Stimulated activated memory B cell treated with anti-CD40 and anti-IgM and Interleukin-4, amounts not matched to agents 10 μg/mL and 1 μg/mL and 100 μg/mL, for 72 hours (primary cell): ENCODE results near the gene GP2.

Source experiments
- ATAC-seq: fragments of 150-1000 bp; cut with Tn5 transposase; 2 replicates; pipeline ENCODE4 v1.10.0; 2021
- H3K27ac Mint-ChIP-seq: one replicate; pipeline ENCODE4 v1.8.0; 2022; ENCODE audit warnings: mild to moderate bottlenecking, mixed read lengths
- H3K27me3 Mint-ChIP-seq: one replicate; pipeline ENCODE4 v1.8.0; 2022; ENCODE audit warnings: mixed read lengths
- H3K36me3 Mint-ChIP-seq: one replicate; pipeline ENCODE4 v1.8.0; 2022; ENCODE audit warnings: mixed read lengths
- H3K4me1 Mint-ChIP-seq: one replicate; pipeline ENCODE4 v1.8.0; 2022; ENCODE audit warnings: mixed read lengths
- H3K4me3 Mint-ChIP-seq: one replicate; pipeline ENCODE4 v1.8.0; 2022; ENCODE audit warnings: mild to moderate bottlenecking, moderate library complexity, mixed read lengths
- H3K9me3 Mint-ChIP-seq: one replicate; pipeline ENCODE4 v1.8.0; 2022; ENCODE audit warnings: mixed read lengths

GP2 gene

DNA sequence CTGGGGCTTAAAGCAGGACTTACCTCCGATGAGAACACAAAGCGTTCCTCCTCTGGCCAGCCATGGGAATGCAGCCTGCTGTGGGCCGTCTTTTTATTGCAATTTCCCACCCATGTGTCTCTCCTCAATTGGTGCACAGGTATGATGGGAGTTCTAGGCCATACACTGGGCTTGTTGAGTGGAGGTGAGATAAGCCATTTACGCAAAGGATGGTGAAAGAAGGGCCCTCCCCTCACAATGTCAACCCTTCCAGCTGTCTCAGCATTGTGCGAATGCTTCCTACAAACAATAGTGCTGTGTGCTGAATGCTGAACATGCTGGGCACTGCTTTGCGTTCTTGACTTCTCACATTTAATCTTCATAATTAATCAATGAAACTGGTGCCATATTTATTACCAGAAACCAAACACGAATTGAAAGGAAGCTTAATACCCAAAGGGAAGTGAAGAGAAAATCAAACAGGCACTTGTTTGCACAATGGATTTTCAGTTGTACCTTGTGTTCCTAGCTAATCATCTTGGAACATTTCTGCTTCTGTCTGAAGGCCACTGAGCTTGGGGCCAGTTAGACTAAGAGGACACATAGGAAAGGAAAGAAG lies at the start of gene GP2:
GP2 (minus strand) TSS at position 70 of the 598 bp plus-strand sequence. CDS start 1,082 bp downstream, outside the sequence.
- Mint-ChIP-seq H3K36me3 (no peaks in the 10 kb centered on the region), H3K9me3 (peaks cover 5% of the 10 kb centered on the region), H3K27ac (no peak within 1 kb of the TSS), H3K4me3 (no peak within 1 kb of the TSS), H3K27me3 (peaks cover 14% of the 10 kb centered on the region), H3K4me1 (no peaks in the 10 kb centered on the region)
- no peak for ATAC-seq

DNA sequence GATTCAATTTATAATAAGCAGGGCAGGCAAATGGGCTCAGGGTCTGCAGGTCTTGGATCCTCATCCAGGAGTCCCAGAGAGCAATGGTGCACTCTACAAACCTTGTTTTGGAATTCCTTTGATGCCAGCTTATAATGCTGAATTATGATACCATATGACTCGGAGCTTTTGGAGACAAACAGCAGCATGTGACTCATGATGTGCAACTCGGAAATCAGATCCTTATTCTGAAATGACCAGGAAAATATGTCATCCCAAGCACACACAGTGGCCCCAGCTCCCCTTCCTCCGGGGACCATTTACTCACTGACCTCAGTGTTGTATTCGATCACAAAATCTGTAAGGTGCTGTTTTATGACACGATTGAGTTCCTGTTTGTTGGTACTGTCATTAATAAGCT lies 45.4 kb upstream of the GP2 start:
- ATAC-seq = no peak
- Mint-ChIP-seq H3K9me3 (no peaks in the 10 kb centered on the region), H3K36me3 (no peaks in the 10 kb centered on the region), H3K4me1 (no peaks in the 10 kb centered on the region), H3K27ac (no peak overlapping the region), H3K4me3 (no peak overlapping the region), H3K27me3 (peaks cover 7% of the 10 kb centered on the region)

DNA sequence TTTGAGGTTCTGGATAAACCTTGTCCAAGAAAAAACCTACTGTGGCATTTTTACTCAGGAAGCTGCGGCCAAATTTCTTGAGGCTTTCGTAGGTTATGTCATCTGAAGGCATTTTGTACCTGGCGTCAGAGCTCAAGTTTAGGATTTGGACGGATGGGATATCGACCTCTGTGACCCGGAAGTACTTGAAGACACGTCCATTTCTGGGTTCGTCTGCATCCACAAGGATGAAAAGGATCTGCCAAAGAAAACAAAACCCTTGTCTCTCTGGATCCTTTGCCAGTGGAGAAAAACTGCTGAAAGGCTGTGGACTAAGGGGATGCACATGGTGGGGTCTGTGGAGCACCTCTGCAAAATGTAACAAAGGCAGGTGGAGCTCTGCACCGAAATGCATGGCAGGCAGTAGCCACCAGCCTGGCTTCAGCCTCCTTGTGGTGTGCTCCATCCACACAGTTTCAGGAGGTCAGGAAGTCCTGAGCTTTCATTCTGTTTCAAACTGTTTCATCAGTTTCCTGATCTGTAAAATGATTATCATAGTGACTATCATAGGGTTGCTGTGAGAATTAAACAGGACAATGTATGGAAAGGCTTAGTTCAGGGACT lies 42.2 kb upstream of the GP2 start:
- H3K27ac Mint-ChIP-seq = no peak overlapping the region
- no peak overlapping the region for H3K4me3 Mint-ChIP-seq
- ATAC-seq = no peak
- H3K4me1 Mint-ChIP-seq = no peaks in the 10 kb centered on the region
- H3K9me3 Mint-ChIP-seq = no peaks in the 10 kb centered on the region
- H3K27me3 Mint-ChIP-seq = peaks cover 19% of the 10 kb centered on the region
- H3K36me3 Mint-ChIP-seq = no peaks in the 10 kb centered on the region

DNA sequence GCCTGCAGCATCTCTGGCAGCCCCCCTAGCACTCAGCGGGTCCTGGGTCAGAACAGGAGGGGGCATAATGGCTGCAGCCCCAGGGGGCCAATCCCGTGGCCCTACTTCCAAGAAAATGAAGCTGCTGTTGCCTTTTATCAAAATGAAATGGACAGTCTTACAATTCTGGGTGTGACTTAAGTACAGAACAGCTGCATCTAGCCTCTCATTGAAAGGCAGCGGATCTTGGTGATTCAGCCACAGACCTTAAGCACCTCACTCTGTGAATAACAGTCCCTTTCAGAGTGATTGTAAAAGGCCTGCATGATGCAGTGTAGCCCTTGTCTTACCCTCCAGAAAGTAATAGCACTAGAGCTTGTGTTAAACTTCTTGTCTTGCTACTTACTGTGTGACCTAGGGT lies 36.7 kb upstream of the GP2 start:
- H3K9me3 Mint-ChIP-seq = no peaks in the 10 kb centered on the region
- ATAC-seq = no peak
- no peak overlapping the region for H3K4me3 Mint-ChIP-seq
- peaks cover 19% of the 10 kb centered on the region for H3K27me3 Mint-ChIP-seq
- no peaks in the 10 kb centered on the region for H3K36me3 Mint-ChIP-seq
- H3K27ac Mint-ChIP-seq = no peak overlapping the region
- no peaks in the 10 kb centered on the region for H3K4me1 Mint-ChIP-seq

DNA sequence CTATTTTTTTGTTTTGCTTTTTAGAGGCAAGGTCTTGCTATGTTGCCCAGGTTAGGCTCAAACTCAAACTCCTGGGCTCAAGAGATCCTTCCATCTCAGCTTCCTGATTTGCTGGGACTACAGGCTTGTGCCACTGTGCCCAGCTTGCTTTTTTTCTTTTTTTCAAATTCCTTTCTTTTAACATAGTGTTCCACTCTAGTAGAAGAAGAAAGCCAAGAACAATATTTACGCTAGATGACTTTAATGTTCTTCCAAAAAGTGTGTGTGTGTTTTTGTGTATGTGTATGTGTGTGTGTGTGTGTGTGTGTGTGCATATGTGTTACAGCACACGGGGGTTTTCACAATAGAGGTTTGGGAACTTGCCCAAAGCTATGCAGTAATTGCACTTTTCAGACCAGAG lies 35.9 kb upstream of the GP2 start:
- no peaks in the 10 kb centered on the region for H3K4me1 Mint-ChIP-seq
- no peaks in the 10 kb centered on the region for H3K9me3 Mint-ChIP-seq
- H3K27ac Mint-ChIP-seq = no peak overlapping the region
- peaks cover 17% of the 10 kb centered on the region for H3K27me3 Mint-ChIP-seq
- no peak for ATAC-seq
- H3K4me3 Mint-ChIP-seq = no peak overlapping the region
- no peaks in the 10 kb centered on the region for H3K36me3 Mint-ChIP-seq

DNA sequence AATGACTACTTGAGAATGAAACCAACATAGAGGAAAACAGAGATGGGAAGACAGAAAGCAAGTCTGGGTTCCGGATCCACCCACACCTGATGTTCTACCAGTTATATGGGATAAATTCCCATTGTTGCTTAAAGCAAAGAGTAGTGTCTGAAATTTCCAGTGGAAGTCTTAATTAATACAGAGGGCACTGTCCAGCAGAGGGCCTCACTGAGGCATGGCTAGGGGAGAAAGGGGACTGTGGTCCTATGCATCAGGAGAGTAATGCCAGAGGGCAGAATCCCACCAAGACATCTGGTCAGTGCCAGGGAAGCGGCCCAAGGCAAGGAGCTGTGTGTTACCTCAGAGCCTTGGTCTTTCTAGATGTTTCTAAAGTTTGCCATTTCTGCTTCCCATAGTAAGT lies 32.7 kb upstream of the GP2 start:
- no peaks in the 10 kb centered on the region for H3K27me3 Mint-ChIP-seq
- H3K4me3 Mint-ChIP-seq = no peak overlapping the region
- H3K36me3 Mint-ChIP-seq = no peaks in the 10 kb centered on the region
- H3K4me1 Mint-ChIP-seq = no peaks in the 10 kb centered on the region
- no peak for ATAC-seq
- H3K27ac Mint-ChIP-seq = no peak overlapping the region
- H3K9me3 Mint-ChIP-seq = peaks cover 3% of the 10 kb centered on the region

DNA sequence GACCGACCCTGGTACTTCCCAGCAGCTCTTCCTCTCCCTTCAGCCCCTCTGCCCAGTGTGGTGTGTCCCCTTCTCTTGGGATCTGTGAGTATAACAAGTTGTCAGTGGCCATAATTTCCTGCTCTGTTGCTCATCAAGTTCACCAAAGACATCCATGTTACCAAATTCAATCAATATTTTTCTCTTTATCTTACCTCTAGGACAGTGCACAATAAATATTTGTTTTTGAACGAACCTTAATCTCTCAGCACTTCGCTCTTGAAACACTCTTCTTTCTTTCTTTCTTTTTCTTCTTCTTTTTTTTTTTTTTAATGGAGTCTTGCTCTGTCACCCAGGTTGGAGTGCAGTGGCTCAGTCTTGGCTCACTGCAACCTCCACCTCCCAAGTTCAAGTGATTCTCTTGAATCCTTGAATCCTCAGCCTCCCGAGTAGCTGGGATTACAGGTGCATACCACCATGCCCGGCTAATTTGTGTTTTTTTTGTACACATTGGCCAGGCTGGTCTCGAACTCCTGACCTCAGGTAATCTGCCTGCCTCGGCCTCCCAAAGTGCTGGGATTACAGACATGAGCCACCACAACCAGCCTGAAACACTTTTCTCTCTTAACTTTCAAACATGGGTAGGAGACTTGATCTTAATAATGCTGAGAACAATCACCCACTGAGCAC lies 27.9 kb upstream of the GP2 start:
- Mint-ChIP-seq H3K36me3 (no peaks in the 10 kb centered on the region), H3K27ac (no peak overlapping the region), H3K4me3 (no peak overlapping the region), H3K9me3 (peaks cover 3% of the 10 kb centered on the region), H3K27me3 (no peaks in the 10 kb centered on the region), H3K4me1 (no peaks in the 10 kb centered on the region)
- ATAC-seq = no peak

DNA sequence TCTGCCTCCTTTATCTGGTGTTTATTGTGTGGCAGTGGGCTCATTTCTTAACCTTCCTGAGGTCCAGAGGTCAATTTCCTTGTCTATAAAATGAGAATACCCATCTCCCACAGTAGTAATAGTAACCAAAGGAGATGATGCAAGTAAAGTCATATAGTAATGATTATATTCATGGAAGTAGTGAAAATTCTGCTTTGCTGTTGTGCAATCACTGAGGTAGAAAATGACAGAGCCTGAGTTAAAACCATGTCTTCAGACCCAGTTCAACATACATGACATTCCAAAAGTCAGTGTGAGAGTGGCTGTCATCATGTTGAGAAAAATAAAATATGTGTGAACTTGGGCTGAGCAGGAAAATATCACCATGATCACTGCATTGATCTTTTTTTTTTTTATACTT lies 26.1 kb upstream of the GP2 start:
- no peaks in the 10 kb centered on the region for H3K36me3 Mint-ChIP-seq
- no peaks in the 10 kb centered on the region for H3K4me1 Mint-ChIP-seq
- peaks cover 3% of the 10 kb centered on the region for H3K9me3 Mint-ChIP-seq
- no peak overlapping the region for H3K4me3 Mint-ChIP-seq
- ATAC-seq = no peak
- no peak overlapping the region for H3K27ac Mint-ChIP-seq
- no peaks in the 10 kb centered on the region for H3K27me3 Mint-ChIP-seq

DNA sequence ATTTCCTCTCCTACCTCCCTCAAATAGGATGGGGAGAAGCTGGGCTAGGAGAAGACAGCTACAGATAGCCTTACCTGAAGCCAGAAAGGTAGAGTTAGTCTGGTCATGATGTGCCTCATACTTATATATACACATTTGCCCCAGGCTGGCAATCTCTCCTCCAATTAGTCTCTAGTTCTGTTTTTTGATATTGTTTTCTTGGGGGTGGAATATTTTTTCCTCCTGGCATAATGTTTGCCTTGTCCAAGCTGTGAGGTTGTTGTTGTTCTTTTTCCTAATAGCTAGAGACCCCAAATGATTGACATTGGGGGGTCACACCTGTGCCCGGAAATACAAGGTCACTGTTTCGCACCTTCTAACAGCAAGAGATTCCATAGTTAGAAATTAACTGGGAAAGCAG lies 25.3 kb upstream of the GP2 start, which contains the start of gene UMOD:
UMOD (minus strand) TSS at position 101 of the 400 bp plus-strand sequence. CDS start 1,978 bp downstream, outside the sequence.
- no peak for ATAC-seq
- Mint-ChIP-seq H3K4me3 (no peak within 1 kb of the TSS), H3K4me1 (no peaks in the 10 kb centered on the region), H3K27ac (no peak within 1 kb of the TSS), H3K9me3 (peaks cover 3% of the 10 kb centered on the region), H3K36me3 (no peaks in the 10 kb centered on the region), H3K27me3 (no peaks in the 10 kb centered on the region)

DNA sequence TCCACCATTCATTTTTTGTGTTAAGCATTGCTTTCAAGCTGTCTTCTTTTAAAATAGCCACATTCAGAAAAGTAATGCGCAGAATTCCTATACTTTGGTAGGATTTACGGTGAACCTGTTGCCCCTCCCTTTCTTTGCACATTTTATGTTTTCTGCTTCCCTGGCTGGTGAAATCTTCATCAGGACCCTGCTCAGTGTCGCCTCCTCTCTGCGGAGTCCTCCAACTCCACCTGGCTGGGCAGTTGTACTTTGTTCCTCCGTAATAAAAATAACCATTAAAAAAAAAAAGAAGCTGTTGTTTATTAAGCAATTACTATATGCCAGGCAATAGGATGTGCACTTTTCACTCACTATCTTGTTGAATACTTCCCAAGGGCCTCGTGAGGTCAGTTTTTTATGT lies 22.3 kb upstream of the GP2 start:
- Mint-ChIP-seq H3K27me3 (peaks cover 9% of the 10 kb centered on the region), H3K4me1 (no peaks in the 10 kb centered on the region), H3K27ac (no peak overlapping the region), H3K9me3 (peaks cover 3% of the 10 kb centered on the region), H3K4me3 (no peak overlapping the region), H3K36me3 (no peaks in the 10 kb centered on the region)
- ATAC-seq = no peak

DNA sequence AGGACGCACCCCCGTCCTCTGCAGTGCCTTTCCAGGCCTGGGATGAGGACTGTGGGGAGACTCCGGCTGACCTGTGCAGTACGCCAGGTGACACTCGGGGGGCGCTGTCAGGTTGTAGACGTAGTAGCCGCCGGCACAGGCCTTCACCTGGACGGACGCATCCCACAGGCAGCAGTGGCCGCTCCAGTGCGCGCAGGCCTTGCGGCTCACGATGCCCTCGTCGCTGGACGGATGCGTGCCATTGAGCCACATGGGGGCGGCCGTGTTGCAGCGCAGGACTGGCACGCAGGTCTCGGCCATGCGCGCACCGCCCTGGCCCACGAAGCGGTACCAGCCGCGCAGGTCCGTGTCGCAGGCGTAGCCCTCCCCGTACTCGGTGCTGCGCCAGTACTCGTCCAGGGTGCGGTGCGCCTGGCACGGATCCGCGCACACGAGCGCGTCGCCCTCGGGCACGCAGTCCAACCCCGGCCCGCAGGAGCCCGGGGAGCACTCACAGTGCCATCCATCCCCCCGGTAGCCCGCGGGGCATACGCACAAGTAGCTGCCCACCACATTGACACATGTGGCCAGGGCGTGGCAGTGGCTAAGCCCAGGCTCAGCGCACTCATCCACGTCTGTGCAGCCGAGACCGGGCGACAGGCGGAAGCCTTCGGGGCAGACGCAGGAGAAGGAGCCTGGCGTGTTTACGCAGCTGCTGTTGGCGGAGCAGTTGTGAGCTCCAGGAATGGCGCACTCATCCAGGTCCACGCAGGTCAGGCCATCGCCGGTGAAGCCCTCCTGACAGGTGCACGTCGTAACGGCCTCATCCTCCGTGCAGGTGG lies 21.3 kb upstream of the GP2 start:
- Mint-ChIP-seq H3K36me3 (no peaks in the 10 kb centered on the region), H3K27ac (no peak overlapping the region), H3K4me1 (no peaks in the 10 kb centered on the region), H3K9me3 (peaks cover 3% of the 10 kb centered on the region), H3K4me3 (no peak overlapping the region), H3K27me3 (peaks cover 9% of the 10 kb centered on the region)
- peak; percentile 41 for ATAC-seq

DNA sequence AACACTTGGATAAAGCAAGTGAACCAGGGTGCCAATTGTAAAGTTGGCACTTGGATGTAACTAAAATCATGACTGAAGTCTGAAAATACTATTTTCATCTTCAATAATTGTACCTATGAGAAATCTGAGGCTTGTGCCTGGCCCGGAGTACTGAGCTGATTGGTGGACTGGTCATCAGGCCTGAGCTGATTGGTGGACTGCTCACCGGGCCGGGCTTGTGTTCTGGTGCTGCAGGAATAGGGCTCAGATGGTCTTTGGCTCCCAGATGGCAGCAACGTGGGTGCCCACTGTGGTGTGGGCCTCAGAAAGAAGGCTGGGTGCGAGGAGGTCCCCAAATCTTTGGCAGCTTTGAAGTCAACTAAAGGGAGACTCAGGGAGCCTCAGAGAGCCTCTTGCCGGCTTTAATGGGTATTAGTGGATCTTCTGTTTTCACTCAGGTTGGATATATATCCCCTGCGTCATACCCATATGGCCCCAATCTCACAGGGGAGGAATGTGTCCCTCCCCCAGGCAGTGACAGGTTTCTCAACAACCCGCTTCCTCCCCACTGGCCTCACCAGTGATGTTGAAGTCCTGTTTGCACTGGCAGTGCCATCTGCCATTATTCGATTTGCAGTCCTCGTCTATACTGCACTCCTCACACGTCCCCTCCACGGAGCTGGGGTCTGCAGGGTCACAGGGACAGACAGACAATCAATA lies 20.5 kb upstream of the GP2 start:
- H3K27ac Mint-ChIP-seq = no peak overlapping the region
- no peak for ATAC-seq
- H3K4me1 Mint-ChIP-seq = no peaks in the 10 kb centered on the region
- peaks cover 9% of the 10 kb centered on the region for H3K27me3 Mint-ChIP-seq
- H3K9me3 Mint-ChIP-seq = peaks cover 3% of the 10 kb centered on the region
- no peaks in the 10 kb centered on the region for H3K36me3 Mint-ChIP-seq
- no peak overlapping the region for H3K4me3 Mint-ChIP-seq

DNA sequence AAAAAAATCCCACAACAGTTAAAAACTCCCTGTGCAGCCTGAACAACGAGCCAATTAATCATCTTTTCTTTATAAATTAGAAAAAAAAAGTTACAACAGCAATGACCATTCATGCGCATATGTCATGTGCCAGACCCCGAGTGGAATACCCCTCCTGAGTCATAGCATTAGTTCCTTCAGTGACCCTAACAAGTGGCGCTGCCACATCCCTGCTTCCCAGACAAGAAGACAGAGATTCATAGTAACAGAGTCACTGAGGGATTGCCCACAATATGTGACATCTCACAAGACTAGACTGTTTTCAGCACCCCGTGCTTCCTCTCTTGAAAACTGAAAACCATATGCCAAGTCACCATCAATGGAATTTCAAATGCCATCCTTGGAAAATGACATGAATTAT lies 17.3 kb upstream of the GP2 start:
- no peak for ATAC-seq
- Mint-ChIP-seq H3K27me3 (peaks cover 9% of the 10 kb centered on the region), H3K4me3 (no peak overlapping the region), H3K36me3 (no peaks in the 10 kb centered on the region), H3K4me1 (no peaks in the 10 kb centered on the region), H3K27ac (no peak overlapping the region), H3K9me3 (peaks cover 6% of the 10 kb centered on the region)

DNA sequence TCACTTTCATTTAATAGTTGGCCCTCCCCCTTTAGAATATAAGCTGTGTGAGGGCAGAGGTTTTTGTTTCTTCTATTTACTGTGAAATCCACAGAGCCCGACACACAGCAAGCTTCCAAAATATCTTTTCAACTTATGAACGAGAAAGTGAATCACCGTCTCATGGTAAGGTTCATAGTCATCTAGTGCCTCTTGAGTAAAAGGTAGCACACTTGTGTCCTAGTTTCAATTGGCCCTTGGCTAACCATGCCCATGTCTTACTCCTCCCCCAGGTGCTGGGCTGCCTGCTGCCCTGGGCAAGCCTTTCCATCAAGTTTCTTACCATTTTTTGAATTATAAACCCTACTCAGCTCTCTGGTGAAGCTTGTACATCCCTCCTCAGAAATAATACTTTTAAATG lies 12.4 kb upstream of the GP2 start:
- Mint-ChIP-seq H3K36me3 (no peaks in the 10 kb centered on the region), H3K4me1 (no peaks in the 10 kb centered on the region), H3K9me3 (peaks cover 3% of the 10 kb centered on the region), H3K27me3 (no peaks in the 10 kb centered on the region), H3K4me3 (no peak overlapping the region), H3K27ac (no peak overlapping the region)
- ATAC-seq = no peak

DNA sequence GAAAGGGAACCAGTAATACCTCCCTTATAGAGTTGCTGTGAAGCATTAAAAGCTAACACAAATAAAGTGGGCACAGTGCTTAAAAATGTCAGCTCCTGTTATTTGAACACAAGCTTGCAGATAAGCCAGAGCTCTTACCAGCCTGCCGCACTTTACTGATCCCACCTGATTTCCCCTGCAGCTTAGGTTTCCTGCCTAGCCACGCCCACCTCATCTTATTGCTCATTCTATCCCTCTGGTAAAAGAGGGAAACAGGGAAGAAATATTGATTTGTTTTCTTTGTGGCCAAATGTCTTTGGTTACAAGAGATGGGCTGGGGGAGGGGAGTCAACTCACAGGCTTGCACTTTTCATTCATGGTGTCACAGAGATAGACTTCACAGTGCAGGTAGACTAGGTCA lies 9.6 kb upstream of the GP2 start:
- Mint-ChIP-seq H3K9me3 (peaks cover 3% of the 10 kb centered on the region), H3K4me1 (no peaks in the 10 kb centered on the region), H3K36me3 (no peaks in the 10 kb centered on the region), H3K4me3 (no peak overlapping the region), H3K27me3 (no peaks in the 10 kb centered on the region), H3K27ac (no peak overlapping the region)
- no peak for ATAC-seq
